ENCODE results near the gene CATSPER3. TPM values are rescaled to one million over a fixed set of nuclear protein-coding genes. Genes with fewer than 3 reads are reported as not detected.

CATSPER3 gene
- total RNA-seq, 1 donor, result 0.36 TPM

DNA sequence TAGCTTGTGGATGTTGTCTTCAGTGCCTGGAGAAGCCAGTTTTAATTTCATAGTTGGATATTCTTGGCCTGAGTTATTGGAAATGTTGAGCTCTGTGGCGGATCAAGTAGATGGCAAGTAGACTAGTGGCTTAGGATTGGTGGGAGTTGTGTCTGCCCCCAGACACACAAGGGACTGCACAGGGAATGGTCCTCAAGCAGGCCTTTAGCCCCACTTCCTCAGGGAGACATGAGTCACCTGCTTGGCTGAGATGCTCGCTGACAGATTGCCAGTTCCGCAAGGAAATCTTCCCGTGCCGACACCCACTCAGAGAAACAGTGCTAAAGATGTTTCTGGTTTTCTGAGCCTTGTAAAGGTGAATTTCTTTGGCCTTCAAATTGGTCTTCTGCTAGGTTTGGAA is 18.8 kb upstream of the CATSPER3 start:
- Histone ChIP-seq H3K27ac (ENCODE audit: low read depth, low read length) (no peak overlapping the region), H3K9me3 (ENCODE audit: low read depth, low read length) (no peaks in the 10 kb centered on the region), H3K36me3 (ENCODE audit: insufficient read depth, low read length) (no peaks in the 10 kb centered on the region), H3K79me2 (ENCODE audit: insufficient read depth, low read length) (no peaks in the 10 kb centered on the region), H3K4me1 (ENCODE audit: insufficient read depth, low read length) (peaks cover 7% of the 10 kb centered on the region), H3K4me3 (ENCODE audit: insufficient read depth, low read length) (no peak overlapping the region), H3K27me3 (ENCODE audit: insufficient read depth, low read length) (no peaks in the 10 kb centered on the region), H2AFZ (ENCODE audit: low read length) (no peak overlapping the region), H4K20me1 (ENCODE audit: insufficient read depth, low read length) (peaks cover 4% of the 10 kb centered on the region), H3K4me2 (ENCODE audit: insufficient read depth, low read length) (peak overlapping the region; percentile 12)
- TF ChIP-seq, protein P1, sequence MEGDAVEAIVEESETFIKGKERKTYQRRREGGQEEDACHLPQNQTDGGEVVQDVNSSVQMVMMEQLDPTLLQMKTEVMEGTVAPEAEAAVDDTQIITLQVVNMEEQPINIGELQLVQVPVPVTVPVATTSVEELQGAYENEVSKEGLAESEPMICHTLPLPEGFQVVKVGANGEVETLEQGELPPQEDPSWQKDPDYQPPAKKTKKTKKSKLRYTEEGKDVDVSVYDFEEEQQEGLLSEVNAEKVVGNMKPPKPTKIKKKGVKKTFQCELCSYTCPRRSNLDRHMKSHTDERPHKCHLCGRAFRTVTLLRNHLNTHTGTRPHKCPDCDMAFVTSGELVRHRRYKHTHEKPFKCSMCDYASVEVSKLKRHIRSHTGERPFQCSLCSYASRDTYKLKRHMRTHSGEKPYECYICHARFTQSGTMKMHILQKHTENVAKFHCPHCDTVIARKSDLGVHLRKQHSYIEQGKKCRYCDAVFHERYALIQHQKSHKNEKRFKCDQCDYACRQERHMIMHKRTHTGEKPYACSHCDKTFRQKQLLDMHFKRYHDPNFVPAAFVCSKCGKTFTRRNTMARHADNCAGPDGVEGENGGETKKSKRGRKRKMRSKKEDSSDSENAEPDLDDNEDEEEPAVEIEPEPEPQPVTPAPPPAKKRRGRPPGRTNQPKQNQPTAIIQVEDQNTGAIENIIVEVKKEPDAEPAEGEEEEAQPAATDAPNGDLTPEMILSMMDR (IDR thresholded peaks at IDR 0.05; ENCODE audit: extremely low read depth, low read depth, low read length), result no peak
- DNase-seq (ENCODE audit: insufficient read length, low spot score, missing footprints), result peak; percentile 68

DNA sequence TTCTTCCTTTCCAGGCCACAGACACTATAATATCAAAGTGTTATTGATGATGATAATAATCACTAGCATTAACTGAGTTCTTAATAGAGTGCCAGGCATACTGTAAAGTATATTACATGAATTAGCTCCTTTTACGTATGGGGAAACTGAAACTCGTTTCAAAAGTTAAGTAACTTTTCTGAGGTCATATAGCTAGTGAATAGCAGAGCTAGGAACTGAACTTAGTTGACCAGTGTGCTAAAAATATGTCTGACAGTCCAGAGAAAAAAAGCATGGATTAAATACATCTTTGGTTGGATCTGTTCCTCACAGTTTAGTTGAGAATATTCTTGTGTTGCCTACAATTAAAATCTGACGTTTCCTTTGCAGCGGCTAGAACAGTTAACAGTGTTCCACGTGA is 18.4 kb upstream of the CATSPER3 start:
- DNase-seq (ENCODE audit: insufficient read length, low spot score, missing footprints), result no peak
- H3K4me2 ChIP-seq (ENCODE audit: insufficient read depth, low read length), result peak overlapping the region; percentile 12
- H3K79me2 ChIP-seq (ENCODE audit: insufficient read depth, low read length), result no peaks in the 10 kb centered on the region
- H3K4me1 ChIP-seq (ENCODE audit: insufficient read depth, low read length), result peaks cover 7% of the 10 kb centered on the region
- TF ChIP-seq, protein P1 (IDR thresholded peaks at IDR 0.05; ENCODE audit: extremely low read depth, low read depth, low read length), result no peak
- H2AFZ ChIP-seq (ENCODE audit: low read length), result no peak overlapping the region
- no peaks in the 10 kb centered on the region for H3K36me3 ChIP-seq (ENCODE audit: insufficient read depth, low read length)
- no peaks in the 10 kb centered on the region for H3K9me3 ChIP-seq (ENCODE audit: low read depth, low read length)
- no peak overlapping the region for H3K27ac ChIP-seq (ENCODE audit: low read depth, low read length)
- peaks cover 4% of the 10 kb centered on the region for H4K20me1 ChIP-seq (ENCODE audit: insufficient read depth, low read length)
- no peaks in the 10 kb centered on the region for H3K27me3 ChIP-seq (ENCODE audit: insufficient read depth, low read length)
- no peak overlapping the region for H3K4me3 ChIP-seq (ENCODE audit: insufficient read depth, low read length)

DNA sequence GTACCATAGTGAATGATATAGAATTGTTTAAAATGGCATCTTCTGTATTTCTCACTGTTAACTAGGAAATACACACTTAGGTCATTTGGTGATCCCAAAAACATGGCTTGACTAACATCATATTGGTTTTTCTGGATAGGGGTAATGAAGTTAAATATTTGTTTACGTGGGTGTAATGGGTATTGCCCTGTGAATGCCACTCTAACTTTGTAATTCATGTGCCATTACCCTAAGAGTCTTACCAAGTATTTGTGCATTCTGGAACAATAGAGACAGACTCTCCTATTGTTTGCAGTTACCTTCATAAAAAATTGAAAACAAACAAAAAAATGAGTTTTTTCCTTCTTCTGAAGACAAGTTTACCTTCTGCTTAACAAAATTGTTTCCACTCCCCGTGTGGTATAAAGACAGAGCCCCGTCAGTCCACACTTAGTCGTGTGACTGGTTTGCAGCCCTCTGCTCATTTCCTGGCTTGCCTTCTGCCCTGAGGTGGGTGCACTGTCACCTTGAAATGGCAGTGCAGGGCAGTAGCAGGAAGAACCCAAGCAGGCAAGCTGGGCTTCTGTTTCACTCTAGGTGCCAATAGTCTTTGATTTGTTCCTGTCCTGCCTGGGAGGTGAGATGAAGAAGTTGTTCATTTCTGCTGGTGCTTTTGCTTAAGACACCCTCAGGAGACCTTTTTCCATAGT is 9.6 kb upstream of the CATSPER3 start:
- H3K9me3 ChIP-seq (ENCODE audit: low read depth, low read length), result no peaks in the 10 kb centered on the region
- no peaks in the 10 kb centered on the region for H3K4me1 ChIP-seq (ENCODE audit: insufficient read depth, low read length)
- TF ChIP-seq, protein P1 (IDR thresholded peaks at IDR 0.05; ENCODE audit: extremely low read depth, low read depth, low read length), result no peak

DNA sequence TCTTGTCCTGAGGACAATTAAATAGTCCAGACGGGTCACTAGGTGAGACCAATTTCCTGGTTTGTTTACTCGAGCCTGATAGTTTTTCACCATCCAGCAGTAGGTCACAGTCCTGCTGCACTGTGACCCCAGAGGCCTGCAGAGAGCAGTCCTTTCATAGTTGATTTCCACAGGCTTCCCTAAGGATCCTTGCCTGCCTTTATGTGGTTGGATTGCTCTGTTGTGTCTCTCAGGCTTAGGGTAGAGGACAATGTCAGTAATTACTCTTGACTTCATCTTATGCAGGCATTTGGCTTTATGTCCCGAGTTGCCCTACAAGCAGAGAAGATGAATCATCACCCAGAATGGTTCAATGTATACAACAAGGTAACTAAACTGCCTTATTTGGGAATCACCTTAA is 9.0 kb upstream of the CATSPER3 start:
- H3K36me3 ChIP-seq (ENCODE audit: insufficient read depth, low read length), result no peaks in the 10 kb centered on the region
- no peak overlapping the region for H2AFZ ChIP-seq (ENCODE audit: low read length)
- no peak for DNase-seq (ENCODE audit: insufficient read length, low spot score, missing footprints)
- TF ChIP-seq, protein P1 (IDR thresholded peaks at IDR 0.05; ENCODE audit: extremely low read depth, low read depth, low read length), result no peak
- H3K4me3 ChIP-seq (ENCODE audit: insufficient read depth, low read length), result no peak overlapping the region
- H3K4me1 ChIP-seq (ENCODE audit: insufficient read depth, low read length), result no peaks in the 10 kb centered on the region
- H4K20me1 ChIP-seq (ENCODE audit: insufficient read depth, low read length), result no peaks in the 10 kb centered on the region
- no peaks in the 10 kb centered on the region for H3K9me3 ChIP-seq (ENCODE audit: low read depth, low read length)
- H3K27me3 ChIP-seq (ENCODE audit: insufficient read depth, low read length), result no peaks in the 10 kb centered on the region
- no peak overlapping the region for H3K27ac ChIP-seq (ENCODE audit: low read depth, low read length)
- H3K4me2 ChIP-seq (ENCODE audit: insufficient read depth, low read length), result no peak overlapping the region
- H3K79me2 ChIP-seq (ENCODE audit: insufficient read depth, low read length), result no peaks in the 10 kb centered on the region

More for the DNA sequence above, 9.6 kb upstream of the CATSPER3 start:
- Histone ChIP-seq H3K79me2 (ENCODE audit: insufficient read depth, low read length) (no peaks in the 10 kb centered on the region), H3K36me3 (ENCODE audit: insufficient read depth, low read length) (no peaks in the 10 kb centered on the region), H3K4me2 (ENCODE audit: insufficient read depth, low read length) (no peak overlapping the region), H3K27me3 (ENCODE audit: insufficient read depth, low read length) (no peaks in the 10 kb centered on the region), H3K4me3 (ENCODE audit: insufficient read depth, low read length) (no peak overlapping the region), H4K20me1 (ENCODE audit: insufficient read depth, low read length) (no peaks in the 10 kb centered on the region), H2AFZ (ENCODE audit: low read length) (no peak overlapping the region), H3K27ac (ENCODE audit: low read depth, low read length) (no peak overlapping the region)
- no peak for DNase-seq (ENCODE audit: insufficient read length, low spot score, missing footprints)
